Colon (tissue), 2 donors: ENCODE results near the gene ARL2.
"Not testable (repeated sequence)": the region's sequence is repeated elsewhere in the genome, so short reads cannot be mapped to it uniquely, and the experiment has no call there.

Source experiments
- FAIRE-seq: peaks from 2 replicates; lab custom pipeline; 2012; peaks lifted over from hg19 to GRCh38; lab: Jason Lieb, UNC
- donor health status: control.
- donor health status: control.

The ARL2 gene

DNA sequence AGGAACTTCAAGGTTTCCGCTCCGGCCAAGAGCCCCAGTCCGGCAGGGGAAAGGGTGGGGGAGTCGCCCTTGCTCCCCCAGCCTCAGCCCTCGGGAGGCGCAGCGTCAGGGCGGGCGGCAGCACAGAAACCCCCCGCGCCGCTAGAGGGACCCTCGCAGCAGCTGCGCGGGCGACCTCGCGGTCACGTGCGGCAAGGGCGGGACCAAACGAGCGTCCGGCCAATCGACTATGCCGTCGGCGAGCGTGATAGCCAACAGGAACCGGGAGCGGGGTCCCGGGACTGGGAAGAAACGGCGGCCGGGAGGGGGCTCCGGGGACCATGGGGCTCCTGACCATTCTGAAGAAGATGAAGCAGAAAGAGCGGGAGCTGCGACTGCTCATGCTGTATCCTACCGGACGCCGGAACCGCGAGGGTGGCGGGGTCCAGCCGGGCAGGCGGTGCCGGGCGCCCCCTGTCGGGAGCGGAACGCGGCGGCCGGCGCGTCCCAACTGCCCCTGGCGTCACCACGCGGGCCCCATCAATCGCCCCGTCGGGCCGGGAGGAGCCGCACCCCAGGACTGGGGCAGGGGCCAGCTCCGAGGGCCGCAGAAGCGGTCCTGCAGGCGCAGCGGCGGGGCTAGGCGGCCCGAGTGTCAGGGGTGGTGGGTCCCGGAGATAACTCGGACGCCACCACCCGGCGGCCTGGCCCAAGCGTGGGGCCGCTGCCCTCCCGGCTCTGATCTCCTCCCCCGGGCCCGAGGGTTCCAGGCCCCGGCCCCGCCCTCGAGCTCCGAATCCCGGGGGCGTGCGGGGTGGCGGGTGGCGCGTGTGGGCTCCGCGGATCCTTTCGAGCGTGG lies at the start of gene ARL2:
Gene ARL2, plus strand, starts transcription at position 273 of the 838 bp plus-strand sequence. Its CDS starts 48 bp downstream, at position 321.
- FAIRE-seq, result no peak

DNA sequence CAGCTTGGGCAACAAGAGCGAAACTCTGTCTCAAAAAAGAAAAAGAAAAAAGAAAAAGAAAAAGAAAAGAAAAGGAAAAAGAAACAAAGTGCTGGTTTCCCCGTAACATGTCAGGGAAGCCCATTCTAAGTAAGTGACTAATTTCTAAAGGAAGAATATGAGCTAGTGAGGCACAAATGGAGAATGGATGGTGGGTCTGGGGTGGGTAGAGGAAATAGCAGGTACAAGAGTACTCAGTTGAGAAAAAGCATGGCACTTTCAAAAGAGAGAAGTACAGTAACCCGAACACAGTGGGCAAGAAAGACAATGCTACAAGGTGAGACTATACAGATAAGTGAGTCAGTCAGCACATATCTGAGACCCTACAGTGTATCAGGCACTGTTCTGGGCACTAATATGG lies 46.6 kb upstream of the ARL2 start:
- no peak for FAIRE-seq

DNA sequence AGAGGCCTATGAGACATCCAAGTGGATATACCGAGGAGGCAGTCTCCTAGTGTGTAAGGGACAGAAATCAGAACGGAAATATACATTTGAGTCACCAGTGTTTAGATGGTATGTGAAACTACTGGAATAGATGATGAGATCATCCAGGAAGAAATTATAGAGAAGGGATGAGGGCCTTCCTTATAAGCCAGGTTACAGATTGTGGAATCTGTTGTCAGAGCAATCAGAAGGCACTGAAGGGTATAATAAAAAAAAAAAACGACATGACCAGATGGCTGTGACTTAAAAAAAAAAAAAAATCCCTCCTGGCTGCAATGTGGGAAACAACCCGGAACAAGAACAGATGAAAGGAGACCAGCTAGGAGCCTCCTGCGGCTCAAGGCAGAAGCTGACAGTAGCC lies 44.8 kb upstream of the ARL2 start:
- FAIRE-seq, result peak; percentile 41

DNA sequence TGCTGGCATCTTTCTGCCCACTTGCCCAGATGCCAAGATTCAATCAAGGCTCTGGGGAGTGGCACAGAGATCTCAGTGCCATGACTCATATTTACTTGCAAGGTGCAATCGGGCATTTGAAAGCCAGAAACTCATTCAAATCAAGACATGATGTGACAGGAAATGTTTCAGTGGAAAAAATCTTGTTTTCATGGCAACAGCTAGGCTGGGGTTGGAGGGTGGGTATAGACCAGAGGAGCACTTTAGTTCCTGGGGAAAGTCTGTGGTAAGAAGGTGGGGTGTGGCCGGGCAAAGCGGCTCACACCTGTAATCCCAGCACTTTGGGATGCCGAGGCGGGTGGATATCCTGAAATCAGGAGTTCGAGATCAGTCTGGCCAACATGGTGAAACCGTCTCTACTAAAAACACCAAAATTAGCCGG lies 43.2 kb upstream of the ARL2 start:
- FAIRE-seq, result no peak

DNA sequence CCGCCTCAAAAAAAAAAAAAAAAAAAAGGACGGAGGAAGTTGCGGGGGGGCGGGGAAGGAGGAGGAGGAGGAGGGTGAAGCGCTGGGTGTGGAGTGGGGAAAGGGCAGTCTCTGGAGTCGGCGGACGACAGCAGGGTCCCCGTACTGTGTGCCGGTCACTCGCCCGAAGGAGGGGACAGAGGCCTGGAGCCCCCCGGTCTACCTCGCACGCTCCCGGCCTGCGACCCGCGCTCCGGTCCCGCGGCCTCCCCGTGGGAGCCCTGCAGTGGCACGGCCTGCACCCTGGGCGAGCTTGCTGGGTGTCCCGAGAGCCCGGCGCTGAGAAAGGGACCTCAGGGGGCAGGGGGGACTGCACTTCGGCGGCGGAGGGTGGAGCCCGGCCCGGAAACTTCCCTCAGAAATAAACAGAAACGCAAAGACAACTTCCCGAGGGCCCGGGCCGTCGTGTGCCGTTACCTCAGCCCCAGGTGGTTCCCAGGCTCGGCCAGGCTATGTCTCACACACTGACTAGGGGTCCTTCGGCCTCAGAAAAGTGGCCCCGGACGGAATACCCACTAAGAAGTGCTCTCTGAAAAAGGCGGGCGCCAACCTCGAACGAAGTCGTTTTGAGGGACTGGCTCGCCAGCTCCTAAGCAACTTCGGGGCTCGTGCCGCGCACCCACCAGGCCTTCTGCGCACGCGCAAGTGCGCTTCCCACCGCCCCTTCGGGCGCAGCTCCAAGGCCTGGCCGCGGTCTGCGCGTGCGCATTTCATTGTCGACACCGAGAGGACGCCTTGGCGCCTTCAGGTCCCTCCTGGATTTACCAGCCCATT lies 42.3 kb upstream of the ARL2 start, which contains the start of gene MAJIN:
Gene MAJIN, minus strand, starts transcription at position 688 of the 813 bp plus-strand sequence. CDS start 12,703 bp downstream, outside the sequence.
- no peak for FAIRE-seq

DNA sequence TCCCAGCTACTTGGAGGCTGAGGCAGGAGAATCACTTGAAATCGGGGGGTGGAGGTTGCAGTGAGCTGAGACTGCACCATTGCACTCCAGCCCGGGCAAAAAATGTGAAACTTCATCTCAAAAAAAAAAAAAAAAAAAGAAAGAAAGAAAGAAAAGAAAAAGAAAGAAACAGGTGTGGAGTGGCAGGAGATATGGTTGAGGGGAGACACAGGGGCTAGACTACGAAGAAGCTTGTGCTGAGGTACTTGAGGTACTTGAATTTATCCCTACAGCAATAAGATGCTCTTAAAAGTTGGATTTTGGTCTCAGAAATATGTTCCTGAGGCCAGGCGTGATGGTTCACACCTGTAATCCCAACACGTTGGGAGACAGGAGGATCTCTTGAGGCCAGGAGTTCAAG lies 39.8 kb upstream of the ARL2 start:
- FAIRE-seq, result no peak

DNA sequence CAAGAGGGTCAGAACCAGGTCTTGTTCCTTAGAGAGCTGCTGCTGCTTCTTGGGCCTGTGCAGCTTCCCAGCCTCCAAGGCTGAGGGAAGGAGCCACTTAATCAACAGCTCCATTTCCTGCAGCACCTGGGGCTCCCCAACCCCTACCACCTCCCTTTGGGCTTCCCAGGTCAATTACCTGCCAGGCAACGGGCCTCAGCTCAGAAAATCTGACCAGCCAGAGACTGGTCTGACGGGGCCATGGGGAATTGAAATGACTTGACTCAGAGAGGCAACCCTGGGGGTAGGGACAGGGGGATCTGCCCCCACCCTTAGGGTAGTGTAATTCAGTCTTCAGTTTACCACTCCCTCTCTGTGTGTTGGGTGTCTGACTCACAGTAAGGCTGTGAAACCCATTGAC lies 37.3 kb upstream of the ARL2 start:
- no peak for FAIRE-seq

DNA sequence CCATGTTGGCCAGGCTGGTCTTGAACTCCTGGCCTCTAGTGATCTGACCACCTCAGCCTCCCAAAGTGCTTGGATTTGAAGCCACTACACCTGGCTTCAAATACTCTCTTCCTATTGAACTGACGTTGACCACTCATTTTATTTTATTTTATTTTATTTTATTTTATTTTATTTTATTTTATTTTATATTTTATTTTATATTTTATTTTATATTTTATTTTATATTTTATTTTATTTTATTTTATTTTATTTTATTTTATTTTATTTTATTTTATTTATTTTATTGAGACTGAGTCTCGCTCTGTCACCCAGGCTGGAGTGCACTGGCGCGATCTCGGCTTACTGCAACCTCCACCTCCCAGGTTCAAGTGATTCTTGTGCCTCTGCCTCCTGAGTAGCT lies 30.6 kb upstream of the ARL2 start:
- not testable (repeated sequence) for FAIRE-seq

DNA sequence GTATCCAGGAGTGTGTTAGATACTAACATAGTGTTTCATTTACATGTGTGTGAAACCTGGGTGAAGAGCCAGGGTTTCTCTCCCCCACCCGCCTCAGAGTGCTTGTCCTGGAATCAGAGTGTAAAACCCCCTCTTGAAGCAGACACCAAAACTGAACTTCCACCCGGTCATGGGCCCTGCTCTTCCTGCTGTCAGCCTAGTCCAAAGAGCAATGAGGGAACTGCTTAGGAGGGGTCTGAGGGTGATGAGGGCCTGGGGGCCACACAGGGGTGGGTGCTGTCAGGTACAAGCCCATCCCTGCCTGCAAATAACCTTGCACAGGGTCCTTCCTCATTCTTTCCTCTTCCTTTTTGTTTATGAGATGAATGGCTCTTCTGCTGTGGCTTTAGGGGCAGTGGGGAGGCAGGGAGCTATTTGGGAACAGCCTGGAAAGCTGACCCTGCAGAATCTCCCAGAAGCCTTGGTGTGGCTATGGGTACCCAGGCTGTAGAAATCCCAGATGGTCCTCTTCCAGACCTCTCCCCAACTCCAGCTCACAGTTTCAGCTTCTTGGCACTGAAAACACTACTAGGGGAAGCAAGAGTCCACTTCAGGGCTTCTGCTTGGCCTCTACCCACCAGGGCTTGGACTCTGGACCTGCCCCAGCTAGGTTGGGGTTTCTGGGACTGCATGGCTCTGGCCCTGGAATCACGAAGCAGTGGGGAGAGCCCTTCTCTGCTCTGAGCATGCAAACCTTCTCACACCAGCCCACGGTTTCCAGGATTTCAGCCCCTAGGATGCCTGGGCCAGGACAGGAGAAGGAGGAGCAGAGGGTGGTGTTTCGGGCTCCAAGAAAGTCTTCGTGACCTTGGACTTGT lies 25.7 kb upstream of the ARL2 start:
- no peak for FAIRE-seq

DNA sequence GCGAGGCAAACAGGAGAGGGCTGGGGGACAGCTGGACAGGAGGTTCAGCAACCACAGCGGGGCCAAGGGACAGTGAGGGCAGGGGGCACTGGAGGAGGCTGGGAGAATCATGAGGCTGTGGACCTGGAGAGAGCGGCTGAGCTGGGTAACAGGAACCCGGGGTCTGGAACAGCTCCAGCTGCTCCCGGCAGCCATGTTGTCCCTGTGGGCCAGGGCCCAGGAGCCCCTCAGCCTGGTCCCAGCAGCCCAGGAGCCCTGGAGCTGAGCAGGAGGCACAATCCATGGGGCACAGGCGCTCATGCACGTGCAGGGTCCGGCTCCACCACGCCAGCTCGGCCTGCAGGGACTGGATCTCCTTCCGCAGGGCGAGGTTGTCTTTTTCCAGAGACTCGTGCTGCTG lies 24.5 kb upstream of the ARL2 start:
- FAIRE-seq, result no peak

DNA sequence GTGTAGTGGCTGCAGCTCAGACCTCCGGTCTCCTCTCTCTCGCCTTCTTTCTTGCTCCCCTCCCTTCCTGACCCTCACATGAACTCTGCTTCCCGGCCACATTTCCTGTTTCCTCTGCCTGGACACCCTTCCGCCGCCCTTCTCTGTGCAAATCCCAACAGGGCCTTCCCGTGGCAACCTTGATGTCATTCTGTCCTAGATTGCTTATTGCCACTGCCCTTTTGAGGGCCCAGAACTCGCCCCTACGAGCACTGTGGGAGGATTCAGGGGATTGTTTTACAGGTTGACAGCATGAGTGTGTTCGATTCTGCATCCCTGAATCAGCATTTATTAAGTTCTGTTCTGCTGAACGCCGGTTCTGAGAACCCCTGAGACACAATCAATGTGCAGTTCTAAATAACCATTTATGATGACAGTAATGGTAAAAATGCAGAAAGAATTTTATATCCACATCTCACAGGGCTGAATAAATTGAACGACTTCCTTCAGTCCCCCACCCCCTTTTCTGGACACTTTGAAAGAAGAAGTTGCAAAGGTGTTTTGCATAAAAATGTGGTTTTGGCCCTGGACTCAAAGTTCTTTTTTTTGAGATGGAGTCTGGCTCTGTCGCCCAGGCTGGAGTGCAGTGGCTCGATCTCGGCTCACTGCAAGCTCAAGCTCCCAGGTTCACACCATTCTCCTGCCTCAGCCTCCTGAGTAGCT lies 23.6 kb upstream of the ARL2 start:
- FAIRE-seq, result no peak

DNA sequence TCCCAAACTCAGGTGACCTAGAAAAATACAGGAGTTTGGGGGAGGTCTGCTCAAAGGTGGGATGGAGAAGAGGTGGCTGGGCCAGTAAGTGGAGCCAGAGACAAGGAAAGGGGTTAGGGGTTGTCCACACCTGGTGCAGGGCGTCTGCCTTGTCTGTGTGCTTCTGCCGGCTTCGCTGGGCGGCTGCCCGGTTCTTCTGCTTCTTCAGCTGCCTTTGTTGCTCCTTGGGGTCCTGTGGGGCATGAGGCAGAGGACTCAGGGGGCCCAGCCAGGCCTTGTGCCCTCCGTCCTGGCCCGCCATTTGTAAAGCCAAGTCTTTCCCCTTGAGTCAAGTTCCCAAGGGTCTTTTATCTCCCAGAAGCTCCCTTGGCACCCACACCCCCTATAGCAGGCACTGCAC lies 19.6 kb upstream of the ARL2 start:
- no peak for FAIRE-seq

DNA sequence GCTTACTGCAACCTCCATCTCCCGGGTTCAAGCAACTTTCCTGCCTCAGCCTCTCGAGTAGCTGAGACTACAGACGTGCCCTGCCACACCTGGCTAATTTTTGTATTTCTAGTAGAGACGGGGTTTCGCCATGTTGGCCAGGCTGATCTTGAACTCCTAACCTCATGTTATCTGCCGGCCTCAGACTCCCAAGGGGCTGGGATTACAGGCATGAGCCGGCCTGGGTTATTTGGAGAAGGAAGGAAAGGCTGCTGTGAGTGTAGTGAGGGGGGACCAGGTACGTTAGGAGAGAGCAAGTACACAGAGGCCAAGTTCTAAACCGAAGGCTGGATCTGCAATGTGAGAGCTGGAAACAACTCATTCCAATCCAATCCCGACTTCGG lies 17.6 kb upstream of the ARL2 start:
- no peak for FAIRE-seq

DNA sequence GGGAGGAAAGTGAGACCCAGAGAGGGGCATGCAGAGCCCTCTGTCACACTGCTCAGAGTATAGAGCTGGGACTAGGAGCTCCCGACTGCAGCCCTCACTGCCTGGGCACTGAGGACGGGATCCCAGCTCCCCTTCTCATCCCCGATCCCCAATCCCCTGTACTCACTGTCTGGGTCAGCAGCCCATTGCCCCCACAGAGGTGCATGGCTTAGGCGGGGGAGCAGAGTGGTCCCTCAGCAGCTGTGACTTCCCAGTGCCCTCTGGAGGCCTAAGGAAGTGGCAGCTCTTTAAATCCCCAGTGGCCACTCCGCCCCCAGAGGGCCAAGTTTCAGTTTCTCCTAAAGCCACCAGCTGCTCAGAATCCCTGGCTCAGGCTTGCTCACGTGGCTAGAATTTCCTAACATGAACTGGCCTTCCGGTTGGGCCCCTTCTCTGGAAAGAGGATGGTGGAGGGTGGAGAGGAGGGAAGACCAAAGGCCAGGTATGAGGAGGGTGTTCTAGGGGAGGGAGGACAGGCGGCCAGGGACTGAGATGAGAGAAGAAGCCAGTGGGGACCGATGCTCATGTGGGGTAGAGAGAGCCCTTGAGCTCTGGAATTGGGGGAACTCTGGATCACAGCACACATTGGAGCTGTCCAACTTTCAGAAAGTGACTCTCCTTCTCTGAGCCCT lies 17.1 kb upstream of the ARL2 start, which contains the start of gene BATF2:
Gene BATF2, minus strand, starts transcription at position 262 of the 671 bp plus-strand sequence. Its CDS starts 57 bp downstream, at position 205.
- no peak for FAIRE-seq

DNA sequence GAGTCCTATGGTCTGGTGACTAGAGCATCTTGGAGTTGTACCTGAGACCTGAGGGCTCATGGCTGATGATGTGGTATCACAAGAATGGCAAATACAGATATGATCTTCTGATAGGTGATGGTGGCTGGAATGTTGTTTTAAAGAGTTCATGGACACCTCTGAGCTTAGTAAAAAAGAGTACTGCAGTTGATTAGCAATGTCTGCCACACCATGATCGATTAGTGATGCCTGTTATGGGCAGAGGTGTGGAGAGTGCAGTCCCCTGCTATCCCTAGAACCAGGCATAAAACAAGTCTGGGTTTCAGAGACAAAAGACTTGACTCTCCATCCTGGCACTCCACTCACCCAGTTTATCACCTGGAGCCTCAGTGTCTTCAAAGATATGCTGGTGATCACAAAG lies 15.8 kb upstream of the ARL2 start:
- no peak for FAIRE-seq

DNA sequence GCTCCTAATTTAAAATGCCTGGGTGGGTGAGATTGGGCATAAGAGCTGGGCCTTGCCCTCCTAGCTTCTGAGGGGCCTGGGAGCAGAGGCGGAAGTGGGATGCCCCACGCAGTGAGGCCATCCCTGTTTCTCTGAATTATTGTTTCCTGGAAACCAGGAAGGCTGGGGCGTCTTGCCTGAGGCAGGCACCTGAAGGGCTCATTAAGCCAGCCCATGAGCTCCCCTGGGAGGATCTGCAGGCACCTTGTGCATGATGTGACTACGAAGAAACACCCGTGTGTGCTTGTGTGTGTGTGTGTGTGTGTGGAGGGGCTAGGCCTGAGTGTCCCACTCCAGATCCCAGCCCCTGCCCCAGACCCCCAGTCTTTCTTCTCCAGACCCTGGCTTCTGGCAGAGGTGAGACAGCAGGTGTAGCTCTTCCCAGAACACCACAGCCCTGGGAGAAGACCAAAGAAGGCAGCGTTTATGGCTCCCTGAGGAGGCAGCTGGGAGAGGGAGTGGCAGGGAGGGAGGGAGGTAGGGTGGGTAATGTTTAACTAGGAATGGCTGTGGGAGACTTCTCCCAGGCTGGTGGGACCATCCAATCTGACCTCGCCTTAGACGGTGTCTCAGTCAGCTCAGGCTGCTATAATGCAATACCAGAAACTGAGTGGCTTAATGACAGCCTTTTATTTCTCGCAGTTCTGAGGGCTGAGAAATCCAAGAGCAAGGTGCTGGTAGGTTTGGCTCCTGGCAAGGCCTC lies 15.1 kb upstream of the ARL2 start:
- FAIRE-seq, result no peak

DNA sequence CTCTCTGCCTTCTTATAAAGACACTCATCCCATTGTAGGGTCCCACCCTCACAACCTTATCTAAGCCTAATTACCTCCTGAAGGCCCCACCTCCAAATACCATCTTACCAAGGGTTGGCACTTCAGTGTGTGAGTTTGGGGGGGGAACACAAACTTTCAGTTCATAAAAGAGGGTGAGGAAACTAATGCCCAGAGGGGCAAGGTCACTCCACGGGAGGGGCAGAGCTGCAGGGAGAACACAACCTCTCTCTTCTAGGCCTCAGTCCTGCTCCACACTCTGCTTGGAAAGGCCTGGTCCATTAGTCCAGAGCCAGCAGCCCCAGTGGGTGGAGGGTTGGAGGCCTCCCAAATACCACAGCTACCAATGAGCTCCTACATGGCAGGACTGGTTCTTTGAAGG lies 14.5 kb upstream of the ARL2 start:
- FAIRE-seq, result no peak

DNA sequence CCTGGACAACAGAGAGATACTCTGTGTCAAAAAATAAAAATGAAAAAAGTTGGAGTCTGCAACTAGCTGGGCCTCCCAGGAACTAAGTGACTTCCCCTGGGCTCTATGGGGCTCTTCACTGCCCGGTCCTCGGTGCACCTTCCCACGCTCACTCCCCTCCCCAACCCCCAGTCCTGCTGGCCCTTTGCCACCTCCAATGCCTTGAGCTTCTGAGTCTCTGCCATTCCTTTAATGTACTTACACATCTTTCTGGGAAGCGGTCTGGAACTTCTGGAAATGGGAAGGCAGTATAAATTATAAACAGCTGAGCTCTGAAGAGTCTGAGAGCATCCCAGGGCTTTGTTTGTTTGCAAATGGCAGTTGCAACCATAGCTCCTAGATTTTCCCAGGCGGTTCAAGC lies 11.3 kb upstream of the ARL2 start:
- no peak for FAIRE-seq

DNA sequence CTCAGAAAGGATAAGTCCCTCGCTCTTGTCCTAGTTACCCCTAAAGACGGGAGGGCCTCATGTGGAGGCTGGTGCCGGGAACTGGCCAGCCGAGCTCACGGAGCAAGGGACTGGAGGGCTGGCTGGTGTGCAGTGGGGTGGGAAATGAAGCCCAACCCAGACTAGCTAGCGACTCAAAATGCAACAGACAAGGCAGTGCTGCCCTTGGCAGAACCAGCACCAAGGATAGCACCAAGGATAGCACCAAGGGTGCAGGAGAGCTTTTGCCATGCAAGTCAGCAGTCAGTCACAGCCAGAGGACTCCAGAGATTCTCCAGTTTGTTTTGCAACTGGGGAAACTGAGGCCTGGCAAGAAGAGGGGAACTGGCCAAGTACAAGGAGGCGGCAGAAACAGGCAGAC lies 10.7 kb upstream of the ARL2 start:
- FAIRE-seq, result no peak

DNA sequence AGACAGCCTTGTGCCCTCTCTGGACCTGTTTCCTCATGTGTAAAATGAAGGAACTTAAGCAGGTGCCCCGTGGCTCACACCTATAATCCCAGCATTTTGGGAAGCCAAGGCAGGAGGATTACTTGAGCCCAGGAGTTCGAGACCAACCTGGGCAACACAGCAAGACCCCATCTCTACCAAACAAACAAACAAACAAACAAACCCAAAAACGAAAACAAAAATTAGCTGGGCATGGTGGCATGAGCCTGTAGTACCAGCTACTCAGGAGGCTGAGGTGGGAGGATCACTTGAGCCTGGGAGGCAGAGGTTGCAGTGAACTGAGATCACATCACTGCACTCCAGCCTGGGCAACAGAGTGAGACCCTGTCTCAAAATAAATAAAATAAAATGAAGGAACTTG lies 10.0 kb upstream of the ARL2 start:
- not testable (repeated sequence) for FAIRE-seq
